Measurements from ENCODE around the gene ADD1.

The ADD1 gene

GRCh38 chr4:2805712-2806389 lies 37.8 kb upstream of the ADD1 start:
- DNase-seq: no peak

DNA sequence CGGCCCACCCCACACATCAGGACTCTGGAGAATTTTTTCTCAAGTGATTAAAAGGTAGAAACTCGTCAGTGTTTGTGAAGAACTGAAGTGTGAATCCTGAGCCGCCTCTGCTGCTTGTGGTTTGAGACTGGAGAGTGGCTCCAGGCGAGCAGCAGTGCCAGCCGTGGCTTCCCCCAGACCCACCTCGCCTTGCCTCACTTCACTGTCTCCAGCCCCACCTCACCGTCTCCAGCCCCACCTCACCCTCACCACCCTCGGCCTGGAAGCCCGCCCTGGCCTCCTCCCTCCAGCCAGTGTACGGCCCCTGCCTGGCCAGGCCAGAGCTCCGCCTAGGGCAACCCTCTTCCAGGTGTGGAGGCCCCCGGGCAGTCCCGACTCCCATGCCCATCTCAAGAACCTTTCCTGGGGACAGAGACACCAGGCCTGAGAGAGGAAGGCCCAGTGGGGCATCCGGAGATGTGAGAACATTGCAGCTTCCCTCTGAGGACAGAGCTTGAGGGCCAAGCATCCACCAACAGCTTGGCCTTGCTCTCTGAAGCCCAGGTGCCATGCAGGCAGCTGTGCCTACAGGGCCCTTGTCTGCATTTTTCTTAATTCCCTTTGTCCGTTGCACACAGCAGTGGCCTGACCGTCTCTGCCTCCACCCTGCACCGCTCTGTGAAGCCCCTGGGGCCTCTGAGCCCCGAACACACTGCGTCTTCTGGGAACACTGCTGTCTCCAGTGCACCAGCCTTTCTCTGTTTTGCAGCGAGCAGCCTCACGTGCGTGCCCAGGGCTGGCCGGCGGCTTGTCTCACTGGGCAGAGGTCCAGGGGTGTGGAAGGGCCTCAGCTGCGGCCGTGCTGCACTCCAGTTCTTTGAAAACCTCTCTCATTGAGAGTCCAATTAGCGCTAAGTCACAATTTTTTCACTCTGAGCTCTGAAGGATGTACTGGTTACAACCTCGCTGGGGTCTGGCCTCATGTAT lies 37.0 kb upstream of the ADD1 start:
- no peak for DNase-seq

DNA sequence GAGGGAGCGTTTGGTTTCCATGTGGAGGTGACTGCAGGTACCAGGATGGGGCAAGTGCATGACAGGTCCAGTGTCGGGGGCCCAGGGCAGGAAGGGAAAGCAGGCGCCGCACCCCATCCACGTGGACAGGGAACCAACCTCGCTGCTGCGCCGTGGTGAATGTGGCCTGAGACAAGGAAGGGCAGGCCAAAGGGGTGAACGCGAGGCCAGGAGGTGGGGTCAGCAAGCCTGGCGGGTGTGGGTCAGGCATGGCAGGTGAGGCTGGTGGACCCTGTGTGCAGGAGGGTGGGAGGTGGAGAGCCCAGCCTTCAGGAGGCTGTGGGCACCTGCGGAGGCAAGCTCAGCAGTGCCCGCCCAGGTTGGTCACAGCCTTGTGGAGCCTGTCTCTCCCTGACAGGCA lies 36.1 kb upstream of the ADD1 start:
- no peak for DNase-seq

GRCh38 chr4:2808001-2808400 lies 35.6 kb upstream of the ADD1 start:
- no peak for DNase-seq

GRCh38 chr4:2809610-2810180 lies 33.9 kb upstream of the ADD1 start:
- no peak for DNase-seq

DNA sequence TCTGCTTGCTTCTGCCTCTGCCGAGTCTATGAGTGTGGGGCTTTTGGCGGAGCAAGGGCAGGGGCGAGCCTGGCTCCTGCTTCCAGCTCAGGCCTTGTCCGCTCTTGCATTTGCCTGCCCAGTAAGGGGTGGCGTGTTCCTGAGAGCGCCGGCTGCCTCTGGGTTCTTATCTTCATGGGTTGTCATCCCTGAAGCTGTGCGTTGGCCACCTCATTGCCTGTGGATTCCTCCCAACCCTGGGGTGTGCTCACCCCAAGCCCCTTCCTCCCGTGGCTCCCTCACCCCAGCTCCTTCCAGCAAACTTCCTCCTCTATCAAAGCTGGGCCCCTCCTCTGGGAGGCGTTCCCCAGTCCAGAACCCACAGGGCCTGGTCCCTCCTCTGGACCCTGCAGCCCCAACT lies 33.3 kb upstream of the ADD1 start:
- no peak for DNase-seq

- peak; percentile 20 for DNase-seq
Observed at GRCh38 chr4:2811830-2812611, 31.6 kb upstream of the ADD1 start.

- DNase-seq: no peak
Observed at GRCh38 chr4:2812612-2813354, 30.9 kb upstream of the ADD1 start.

DNA sequence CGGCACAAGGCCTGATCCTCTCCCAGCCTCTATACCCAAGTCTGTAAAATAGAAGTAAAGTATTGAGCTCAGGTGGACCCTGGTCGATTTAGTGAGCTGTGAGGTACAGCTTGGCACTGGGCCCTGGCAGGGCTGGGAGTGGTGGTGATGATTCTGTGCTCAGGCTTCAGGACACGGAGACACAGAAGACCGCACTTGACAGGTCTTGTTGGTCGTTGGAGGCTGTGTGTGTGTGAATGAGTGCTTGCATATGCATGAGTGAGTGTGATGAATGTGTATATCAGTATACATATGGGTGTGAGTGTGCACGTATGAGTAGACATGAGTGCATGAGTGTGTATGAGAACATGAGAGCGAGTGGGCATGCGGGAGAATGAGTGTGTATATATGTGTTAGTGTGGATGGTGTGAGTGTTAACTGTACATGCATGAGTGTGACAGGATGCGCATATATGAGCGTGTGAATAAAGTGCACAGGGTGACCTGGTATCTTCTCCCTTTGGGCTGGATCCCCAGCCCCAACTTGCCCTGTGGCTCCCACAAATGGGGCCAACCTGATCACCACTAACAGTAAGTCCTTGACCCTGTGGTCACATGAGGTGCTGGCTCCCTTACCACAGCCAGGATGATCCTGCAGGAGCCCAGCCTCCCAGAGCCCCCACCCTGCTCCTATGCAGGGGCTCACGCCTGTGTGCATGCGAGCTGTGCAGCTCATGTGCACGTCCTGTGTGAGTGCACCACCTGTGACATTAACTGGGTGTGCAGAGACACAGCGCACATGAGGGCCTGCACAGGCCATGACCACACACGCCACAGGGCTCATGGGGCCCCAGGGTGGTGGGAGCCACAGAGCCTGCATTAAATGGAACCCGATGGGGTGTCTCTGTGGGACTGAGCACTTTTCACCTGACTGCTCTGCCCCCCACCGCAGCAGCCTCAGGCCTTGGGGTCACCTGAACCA lies 29.9 kb upstream of the ADD1 start:
- no peak for DNase-seq

DNA sequence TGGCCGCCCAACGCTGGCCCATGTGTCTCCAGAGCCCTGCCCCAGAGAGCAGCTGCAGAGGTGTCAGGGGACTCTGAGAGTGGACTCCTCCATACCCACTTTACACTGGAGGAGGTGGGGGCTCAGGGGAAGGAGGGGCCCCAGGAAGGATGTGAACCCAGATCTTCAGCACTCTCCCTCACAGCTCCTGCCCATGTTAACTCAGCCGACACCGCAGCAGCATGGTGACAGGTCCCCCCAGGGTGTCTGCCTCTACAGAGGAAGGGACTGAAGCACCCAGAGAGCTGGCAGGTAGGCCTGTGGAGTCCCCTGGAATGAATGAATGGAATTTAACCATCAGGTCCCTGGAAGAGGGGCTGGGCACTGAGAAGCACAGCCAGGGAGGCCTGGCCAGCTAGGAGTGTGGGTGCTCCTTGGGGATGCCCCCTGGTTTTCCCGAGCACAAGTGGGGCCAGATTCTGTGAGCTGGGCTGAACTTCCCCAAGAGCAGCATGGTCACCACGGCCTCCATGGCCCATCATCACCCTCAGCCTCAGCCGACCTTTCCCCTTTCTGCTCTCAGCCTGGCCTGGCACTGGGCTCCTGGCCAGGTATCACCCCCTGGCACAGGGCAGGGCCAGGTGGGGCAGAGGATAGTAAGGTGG lies 28.9 kb upstream of the ADD1 start:
- no peak for DNase-seq

GRCh38 chr4:2816401-2816954 lies 27.2 kb upstream of the ADD1 start:
- no peak for DNase-seq

- DNase-seq: no peak
Observed at GRCh38 chr4:2817137-2817536, 26.5 kb upstream of the ADD1 start.

DNA sequence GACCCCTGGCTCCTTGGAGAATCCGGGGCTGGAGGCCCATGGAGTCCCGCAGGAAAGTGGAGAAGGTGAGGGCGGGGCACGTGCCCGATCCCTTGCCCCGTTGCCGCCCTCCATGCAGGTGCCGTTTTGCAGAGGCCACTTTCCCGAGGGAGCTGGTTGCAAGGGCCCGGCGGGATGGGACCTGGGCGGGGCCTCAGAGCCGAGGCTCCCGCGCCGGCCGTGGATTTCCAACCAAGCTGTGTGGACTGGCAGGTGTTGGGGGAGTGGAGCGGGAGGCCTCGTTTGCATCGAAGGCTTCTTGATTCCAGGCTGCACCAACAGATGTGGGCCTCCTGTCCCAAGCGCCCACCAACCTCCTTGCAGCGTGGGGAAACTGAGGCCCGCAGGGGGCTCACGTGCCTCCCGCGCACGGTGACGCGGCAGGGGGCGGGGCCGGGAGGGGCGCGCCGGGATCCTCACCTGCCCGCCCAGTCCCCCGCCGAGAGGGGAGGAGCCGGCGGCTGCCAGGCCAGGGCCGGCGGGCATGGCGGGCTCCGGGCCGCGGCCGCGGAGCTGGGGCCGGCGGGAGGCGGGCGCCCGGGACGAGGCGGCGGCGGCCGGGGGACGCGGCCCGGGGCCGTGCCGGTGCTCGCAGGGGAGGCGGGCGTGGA lies 25.8 kb upstream of the ADD1 start:
- no peak for DNase-seq

GRCh38 chr4:2818351-2818939 lies 25.2 kb upstream of the ADD1 start:
- no peak for DNase-seq

GRCh38 chr4:2819244-2820215 lies 24.1 kb upstream of the ADD1 start:
- DNase-seq: no peak

- DNase-seq: no peak
Observed at GRCh38 chr4:2820216-2820982, 23.2 kb upstream of the ADD1 start.

All from NCI-H1694 (cell line).